Thyroid gland (tissue), 4 donors: ENCODE results near the gene KRTAP5-5.

Source experiments
- POLR2A ChIP-seq, 2 donors: fragments of 450-650 bp; IDR thresholded peaks; one replicate each; pipeline ENCODE4 v1.6.1; 2017; ENCODE audit warnings: antibody characterized with exemption in 2 of 2, mild to moderate bottlenecking in 2 of 2, moderate library complexity in 1 of 2
- TF ChIP-seq, protein P1 (sequence below), 6 experiments: fragments of 200-600 bp in 3 of 6; fragments of 450-650 bp in 3 of 6; sonication (generic) in 3 of 6; IDR thresholded peaks; one replicate each; pipeline ENCODE4 v1.5.1; 2016 to 2019; ENCODE audit warnings: antibody characterized with exemption in 6 of 6, mild to moderate bottlenecking in 2 of 6, inconsistent platforms in 1 of 6, moderate library complexity in 1 of 6

- TF ChIP-seq, protein P1, sequence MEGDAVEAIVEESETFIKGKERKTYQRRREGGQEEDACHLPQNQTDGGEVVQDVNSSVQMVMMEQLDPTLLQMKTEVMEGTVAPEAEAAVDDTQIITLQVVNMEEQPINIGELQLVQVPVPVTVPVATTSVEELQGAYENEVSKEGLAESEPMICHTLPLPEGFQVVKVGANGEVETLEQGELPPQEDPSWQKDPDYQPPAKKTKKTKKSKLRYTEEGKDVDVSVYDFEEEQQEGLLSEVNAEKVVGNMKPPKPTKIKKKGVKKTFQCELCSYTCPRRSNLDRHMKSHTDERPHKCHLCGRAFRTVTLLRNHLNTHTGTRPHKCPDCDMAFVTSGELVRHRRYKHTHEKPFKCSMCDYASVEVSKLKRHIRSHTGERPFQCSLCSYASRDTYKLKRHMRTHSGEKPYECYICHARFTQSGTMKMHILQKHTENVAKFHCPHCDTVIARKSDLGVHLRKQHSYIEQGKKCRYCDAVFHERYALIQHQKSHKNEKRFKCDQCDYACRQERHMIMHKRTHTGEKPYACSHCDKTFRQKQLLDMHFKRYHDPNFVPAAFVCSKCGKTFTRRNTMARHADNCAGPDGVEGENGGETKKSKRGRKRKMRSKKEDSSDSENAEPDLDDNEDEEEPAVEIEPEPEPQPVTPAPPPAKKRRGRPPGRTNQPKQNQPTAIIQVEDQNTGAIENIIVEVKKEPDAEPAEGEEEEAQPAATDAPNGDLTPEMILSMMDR (IDR thresholded peaks at IDR 0.05), result no peak
- TF ChIP-seq POLR2A (IDR thresholded peaks at IDR 0.05), result no peak
Measured at GRCh38 chr11:1656670-1657069, 27.1 kb downstream of the KRTAP5-5 start.
